Stimulated activated CD4-positive, alpha-beta T cell treated with anti-CD3 and anti-CD28 coated beads, Interleukin-15, amount 100 ng/mL, for 1 hour (primary cell): ENCODE measurements around the gene THSD4.
"Not testable (repeated sequence)": the region's sequence is repeated elsewhere in the genome, so short reads cannot be mapped to it uniquely, and the experiment has no call there.

Source experiments
- DNase-seq, 2 donors: peaks; one replicate each; pipeline ENCODE4 v3.0.0-alpha.2; 2020; ENCODE audit warnings: low read depth in 1 of 2, low spot score in 1 of 2

Gene THSD4

DNA sequence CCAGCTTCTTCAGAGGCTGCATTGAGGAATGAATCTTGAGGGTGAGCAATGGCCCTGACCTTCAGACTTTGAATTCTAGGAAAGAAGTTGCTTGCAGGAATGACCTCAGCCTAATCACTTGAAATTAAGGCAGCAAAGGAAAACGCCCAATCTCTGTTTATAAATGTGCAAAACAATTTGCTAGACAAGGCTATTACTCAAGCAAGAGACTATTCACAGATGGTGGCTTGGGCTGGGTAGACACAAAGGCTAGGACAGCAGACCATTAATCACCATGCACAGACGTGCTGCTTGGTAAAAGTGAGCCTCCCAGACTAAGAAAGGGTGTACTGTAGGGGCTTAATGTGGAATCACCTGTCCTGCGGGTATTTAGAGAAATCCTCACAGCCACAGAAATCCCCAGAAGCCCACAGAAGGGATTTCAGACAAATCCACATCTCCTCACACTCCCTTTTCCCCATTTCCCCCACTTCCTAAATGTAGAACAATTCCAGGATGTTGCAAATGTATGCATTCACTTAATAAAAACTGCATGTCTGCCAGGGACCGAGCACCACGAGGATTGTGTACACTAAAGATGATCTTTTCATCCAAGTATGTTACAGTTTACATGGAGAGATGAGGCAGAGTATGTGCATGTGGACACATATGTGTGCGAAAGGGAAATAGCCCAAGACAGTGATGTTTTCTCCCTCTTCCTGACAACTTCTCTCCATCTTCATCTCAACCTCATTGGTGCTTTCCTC lies 259.5 kb downstream of the THSD4 start:
- no peak for DNase-seq

DNA sequence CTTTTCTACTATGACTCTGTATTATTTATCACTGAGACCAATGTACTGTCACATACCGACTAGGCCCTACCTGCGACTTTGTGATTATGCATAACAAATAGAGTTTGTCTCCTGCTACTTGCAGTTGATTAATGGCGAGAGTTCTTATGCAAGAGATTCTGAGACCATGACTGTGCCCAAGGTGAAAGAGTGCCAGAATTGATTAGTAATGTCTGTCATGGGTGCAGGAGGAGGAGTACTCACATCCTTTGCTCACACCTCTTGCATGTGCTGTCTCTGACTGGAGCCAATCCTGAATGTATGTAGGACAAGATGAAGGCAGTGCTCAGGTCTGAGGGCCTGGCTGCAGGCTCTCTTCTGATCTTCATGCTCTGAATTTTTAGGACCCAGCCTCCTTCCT lies 260.7 kb downstream of the THSD4 start:
- DNase-seq: no peak

DNA sequence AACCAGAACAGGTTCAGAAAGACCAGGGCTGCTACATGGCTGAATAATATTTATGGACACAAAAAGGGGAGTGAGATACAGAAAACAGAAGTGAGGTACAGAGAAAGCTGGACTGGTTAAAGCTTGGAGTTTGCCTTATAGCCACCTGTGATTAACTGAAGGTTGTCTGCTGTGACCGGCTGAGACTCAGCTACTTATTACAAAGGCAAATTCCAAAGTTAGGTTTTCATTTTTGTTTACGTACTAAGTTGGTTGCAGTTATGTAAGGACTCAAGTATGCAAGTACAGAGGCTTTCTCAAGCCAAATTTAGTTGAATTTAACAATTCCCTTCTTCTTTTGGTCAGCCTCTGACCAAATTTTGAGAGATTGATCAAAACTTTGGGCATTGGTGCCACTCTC lies 264.6 kb downstream of the THSD4 start:
- DNase-seq: no peak

DNA sequence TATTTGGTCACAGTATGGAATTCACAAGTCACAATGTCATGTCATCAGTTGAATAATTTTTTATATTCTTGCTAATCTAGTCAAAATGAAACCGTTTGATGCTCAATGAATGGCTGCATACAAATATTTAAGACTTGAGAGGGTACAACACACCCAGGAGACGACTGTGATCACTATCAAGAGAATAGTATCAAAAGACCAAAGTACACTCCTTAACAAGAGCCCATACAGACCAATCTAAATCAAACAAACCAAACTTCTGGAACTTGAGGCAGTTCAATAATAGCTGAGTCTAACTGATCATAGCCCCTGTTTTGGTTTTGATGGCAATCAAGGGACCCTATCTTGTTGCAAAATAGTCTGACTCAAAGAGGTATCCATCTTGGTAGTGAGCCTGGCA lies 265.1 kb downstream of the THSD4 start:
- no peak for DNase-seq

DNA sequence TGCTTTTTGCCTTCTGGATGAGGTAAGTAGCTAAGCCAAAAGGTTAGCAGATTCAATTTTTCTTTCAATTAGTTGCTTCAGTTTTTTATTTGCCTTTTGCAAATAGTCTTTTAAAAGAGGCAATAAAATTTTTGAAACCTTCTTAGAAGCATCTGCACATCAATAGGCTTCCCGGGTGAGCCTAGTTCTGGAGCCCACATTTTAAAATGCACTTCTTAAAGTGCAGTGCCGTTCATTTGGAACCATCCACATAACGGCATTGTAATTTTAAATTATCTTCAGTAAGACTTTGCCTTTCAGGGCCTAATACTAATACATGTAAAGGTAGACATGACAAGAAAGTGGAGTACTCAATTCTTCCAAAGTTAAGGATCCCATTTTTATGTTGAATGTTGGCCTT lies 269.2 kb downstream of the THSD4 start:
- no peak for DNase-seq

DNA sequence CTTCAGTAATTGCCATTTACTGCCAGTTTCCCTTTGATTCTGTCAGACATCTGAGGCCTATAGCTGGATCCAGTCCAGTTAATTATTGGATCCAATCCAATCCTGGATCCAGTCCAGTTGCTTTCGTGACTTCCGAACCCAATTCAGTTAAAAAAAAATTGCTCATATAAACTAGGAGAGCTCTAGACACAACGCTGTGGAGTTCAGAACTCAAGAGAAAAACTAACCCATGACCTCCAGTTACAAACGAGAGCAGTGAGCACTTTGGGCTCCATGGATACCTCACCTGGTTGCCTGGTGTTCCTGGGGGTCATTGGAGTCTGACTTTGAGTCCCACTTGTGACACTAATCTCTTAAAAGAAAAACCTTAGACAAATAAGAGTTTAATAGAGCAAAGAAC lies 269.8 kb downstream of the THSD4 start:
- DNase-seq: no peak

DNA sequence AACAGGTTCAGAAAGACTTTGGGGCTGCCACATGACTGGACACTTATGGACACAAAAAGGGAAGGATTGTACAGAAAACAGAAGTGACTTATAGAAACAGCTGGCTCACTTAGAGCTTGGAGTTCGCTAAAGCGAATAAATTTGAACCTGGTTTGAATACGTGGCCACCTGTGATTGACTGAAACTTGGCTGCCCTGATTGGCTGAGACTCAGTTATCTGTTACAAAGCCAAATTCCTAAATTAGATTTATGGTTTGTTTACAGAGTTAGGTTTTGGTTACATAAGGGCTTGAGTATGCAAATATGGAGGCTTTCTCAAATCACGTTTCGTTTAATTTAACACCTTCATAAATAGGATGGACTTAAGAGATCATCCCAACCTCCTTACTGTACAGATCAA lies 270.2 kb downstream of the THSD4 start:
- no peak for DNase-seq

DNA sequence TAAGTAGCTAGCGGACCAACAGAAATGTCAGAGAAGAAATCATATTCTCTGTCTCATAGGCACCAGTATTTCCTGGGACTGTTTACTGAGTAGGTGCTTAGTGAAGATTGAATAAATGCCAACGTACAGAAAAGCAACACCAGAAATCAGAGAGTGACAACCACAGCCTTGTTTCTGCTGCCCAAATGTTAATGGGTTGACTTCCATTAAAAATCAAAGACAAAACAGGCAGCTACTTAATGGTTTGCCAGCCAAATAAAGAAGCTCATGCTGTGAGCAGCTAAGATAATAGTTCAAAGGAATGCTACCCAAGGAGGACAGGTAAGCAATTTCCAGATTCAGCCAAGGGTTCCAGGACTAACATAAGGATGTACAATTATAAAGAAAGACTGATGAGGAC lies 270.7 kb downstream of the THSD4 start:
- DNase-seq: no peak

DNA sequence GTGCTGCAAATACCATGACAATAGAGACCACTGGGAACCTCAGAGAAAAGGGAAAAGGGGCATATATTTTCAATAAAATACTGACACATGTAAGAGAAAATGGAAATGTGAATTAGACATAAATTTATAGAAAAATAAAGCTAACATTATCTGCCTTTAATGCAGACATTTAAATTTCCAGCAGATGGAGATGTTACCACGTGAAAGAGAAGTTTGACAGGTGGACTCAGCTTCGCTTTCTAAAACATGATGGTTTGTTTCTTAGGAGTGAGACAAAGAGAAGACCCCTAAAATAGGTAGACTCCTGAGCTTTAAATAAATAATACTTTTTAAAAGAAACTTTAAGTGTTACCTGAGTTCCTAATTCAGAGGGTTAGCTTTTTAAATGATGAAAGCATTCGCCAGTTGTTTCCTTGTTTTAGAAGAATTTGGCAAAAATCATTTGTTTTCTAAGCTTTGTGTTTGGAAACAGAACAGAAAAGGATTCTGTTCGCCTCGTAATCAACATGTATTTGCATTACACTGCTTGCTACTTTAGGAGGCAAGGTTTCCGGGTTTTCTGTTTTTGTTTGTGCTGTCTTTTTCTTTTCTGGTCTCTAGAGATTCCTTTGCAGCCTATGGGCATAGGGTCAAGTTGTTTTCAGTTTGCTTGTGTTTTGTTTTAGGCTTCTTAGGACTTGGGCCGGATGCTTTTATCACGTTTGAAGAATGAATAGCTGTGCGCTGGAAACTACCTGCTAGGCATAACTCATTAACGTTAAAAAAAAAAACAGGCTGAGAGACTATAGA lies 271.4 kb downstream of the THSD4 start:
- DNase-seq: no peak

DNA sequence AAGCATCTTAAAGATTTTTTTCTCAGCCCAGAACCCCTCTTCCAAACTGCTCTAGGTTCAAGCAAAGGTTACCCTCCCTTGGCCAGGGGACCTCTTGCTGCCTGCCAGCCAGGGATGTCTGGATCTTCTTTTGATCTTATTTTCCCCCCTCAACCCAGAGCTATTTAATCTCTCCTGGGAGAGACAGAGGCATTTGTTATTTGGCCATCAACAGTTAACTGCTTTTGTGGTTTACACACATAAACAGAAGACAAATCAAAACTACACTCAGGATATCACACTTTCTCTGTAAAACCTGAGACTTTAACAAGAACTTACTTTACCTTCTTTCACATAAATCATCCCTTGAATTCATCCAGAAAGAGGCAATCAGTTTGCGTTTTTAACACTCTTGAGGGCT lies 272.5 kb downstream of the THSD4 start:
- no peak for DNase-seq

DNA sequence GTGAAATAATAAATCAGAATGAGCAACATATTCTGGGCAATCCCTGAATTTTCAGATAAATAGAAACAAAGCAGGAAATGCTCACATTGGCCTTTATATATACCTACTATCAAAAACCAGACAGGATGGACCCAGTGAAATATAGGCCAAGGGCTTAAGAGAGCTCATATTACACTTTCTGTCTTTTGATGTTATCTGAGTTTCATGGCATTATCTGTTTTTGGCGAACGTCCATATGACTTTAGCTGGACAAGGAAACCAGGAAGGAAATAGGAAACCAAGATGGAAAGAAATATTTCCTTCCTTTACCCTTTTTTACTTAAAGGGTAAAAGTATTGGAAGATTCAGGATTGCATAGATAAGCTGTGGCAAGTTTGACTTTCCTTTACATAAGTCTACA lies 274.8 kb downstream of the THSD4 start:
- DNase-seq: no peak

DNA sequence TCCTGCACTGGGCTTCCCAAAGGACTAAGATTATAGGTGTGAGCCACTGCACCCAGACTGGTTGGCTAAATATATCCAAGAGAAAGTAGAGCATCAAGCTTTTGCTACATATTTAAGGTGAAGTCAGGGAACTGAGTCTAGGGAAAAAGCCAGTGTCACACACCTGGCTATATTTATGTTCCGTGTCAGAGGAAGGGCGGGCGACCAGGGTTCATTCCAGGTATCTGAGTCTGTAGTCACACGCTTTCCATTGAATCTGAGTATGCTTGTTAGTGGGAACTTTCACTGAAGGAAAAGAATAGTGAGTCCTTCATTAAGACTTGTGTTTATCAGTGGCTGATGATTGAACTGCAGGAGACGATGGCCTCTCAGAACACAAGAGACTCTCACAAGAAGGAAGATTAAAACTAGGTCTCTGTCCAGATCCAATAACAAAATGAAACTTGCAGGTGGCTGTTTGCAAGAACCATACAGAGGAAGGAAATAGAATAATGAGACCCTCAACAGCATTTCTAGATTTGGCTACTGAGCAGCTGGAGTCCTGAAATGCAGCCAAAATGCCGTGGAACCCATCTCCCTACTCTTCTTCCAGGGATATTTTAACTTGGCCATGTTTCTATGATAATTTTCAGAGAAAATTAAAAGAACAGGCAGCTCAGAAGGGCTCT lies 276.3 kb downstream of the THSD4 start:
- DNase-seq: no peak

DNA sequence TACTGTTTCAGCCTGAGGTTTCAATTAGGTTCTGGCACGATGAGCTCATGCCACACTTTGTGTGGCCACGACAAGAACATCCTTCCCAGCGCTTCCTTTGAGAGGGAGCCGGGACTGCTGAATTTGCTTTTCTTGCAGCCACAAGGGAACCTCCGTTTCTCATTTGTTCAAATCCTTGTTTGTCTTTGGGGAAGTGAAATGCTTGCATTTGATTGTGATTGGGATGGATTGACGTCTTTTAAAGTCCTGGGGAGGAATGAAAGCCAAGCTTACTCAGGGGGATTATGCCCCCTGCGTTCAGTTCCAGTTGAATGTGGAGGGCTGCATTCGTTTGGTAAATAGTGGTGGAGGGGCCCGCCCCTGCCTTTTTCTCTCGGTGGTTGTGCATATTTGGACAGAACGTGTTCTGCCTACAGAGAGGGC lies 277.6 kb downstream of the THSD4 start:
- DNase-seq: no peak

DNA sequence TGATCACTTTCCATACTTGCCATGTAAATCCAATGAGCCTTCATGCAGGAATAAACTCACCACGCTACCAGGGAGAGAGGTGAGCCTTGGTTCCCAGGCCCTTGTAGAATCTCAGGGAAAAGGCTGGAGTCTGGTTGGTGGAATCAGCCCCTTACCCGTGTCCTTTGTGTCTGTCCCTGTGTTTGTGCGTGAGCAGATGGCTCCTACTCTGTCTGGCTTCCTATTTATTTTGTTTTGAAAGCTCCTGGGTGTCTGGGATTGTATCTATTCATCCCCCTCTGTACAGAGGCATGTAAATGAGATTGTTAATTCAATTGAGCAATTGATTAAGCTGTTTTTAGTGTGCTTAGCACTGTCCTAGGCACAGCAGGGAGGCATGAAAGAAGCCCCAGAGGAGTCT lies 278.1 kb downstream of the THSD4 start:
- no peak for DNase-seq

DNA sequence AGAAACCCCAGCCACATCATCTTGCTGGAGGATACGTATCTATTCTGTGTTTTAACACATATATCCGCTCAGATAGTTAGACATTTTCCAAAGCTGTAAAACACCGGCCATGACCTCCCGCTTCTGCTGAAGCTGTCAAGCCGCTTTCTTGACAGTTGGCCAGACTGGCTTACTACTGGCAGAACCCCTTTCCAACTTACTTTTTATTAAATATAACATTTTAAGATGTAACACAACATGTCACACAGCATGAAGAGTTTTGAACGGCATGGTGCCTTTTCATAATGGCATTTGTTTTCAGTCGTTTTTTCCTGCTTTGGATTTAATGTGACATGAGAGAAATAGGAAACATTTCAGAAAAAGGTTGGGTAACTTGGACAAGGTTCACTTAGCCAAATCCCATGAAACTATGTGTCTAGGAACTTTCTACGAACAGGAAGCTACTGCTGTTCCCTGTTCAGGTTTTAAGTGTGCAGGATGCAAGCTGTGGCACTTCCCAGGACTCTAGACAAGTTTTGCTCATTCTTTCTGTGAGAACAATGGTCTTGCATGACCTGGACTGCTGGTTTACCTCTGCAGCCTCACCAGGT lies 281.4 kb downstream of the THSD4 start:
- DNase-seq: no peak

DNA sequence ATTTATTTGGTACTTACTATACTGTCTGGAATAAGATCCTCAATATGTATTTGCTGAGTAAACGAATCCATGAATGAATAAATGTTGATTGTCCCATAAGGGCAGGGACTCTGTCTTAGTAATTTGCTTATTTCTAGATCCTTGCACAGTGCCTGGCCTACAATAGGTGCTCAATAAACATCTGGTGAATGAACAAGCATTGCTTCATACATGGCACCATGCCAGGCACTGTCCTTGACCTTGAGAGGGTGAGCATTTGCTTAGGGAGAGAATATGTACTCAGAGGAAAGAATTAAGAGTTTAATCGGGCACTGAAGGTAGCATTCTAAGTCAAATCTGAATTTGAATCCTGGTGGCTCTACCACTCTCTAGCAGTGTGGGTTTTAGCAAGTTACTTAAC lies 282.1 kb downstream of the THSD4 start:
- no peak for DNase-seq

DNA sequence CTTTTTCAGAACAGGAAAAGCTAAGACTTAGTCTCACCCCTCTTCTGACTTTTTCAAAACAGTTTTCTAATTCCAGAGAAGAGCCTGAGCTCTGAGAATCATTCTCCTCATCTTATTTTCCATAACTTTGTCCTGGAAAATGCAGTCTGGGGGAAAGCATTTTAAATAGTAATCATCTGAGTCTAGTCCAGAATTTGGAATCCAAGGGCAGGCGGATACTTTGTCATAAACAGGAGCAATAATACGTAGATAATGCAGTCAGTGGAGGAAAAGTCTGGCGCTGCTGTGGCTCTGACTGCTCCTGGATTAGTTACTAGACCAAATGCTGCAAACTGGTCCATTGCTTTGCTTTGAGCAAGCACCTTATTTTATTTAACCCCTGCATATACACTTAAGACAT lies 285.0 kb downstream of the THSD4 start:
- DNase-seq: no peak

DNA sequence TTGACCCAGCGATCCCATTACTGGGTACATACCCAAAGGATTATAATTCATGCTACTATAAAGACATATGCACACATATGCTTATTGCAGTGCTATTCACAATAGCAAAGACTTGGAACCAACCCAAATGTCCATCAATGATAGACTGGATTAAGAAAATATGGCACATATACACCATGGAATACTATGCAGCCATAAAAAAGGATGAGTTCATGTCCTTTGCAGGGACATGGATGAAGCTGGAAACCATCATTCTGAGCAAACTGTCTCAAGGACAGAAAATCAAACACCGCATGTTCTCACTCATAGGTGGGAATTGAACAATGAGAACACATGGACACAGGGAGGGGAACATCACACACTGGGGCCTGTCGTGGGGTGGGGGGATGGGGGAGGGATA lies 286.5 kb downstream of the THSD4 start:
- not testable (repeated sequence) for DNase-seq

DNA sequence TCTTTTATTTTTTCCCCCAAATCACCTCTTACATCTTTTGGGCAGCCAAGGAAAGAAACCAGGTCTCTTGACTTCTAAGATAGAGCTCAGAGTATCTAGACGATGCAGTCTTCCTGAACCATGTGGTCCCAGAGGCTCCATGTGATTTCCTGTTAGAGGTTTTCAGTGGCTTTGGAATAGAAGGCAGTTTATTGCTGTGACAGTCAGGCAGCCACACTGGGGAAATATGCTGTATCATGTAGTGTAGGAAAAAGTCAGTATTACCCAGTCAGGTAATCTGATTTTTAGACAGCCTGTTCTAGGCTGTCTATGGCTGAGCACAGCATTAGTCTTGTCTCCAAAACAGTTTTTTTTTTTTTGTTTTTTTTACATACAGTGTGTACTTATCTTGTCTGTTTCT lies 294.3 kb downstream of the THSD4 start:
- DNase-seq: no peak

DNA sequence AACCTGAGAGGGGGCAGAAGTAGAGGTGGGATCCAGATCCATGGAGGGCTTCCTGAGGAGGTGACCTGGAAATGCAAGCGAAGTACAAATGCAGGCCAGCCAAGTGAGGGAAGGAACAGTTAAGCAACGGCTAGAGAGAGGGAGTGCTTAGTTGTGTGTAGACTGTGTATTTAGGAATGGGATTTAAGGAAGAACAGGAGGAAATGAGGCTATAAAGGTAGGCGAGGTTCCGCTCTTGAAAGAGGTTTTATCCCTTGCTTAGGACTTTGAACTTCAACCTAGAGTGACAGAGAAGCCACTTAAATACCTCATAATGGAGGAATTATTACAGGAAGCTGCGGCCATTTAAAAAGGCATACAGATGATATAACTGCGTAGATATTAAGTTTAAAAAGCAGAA lies 295.1 kb downstream of the THSD4 start:
- no peak for DNase-seq

DNA sequence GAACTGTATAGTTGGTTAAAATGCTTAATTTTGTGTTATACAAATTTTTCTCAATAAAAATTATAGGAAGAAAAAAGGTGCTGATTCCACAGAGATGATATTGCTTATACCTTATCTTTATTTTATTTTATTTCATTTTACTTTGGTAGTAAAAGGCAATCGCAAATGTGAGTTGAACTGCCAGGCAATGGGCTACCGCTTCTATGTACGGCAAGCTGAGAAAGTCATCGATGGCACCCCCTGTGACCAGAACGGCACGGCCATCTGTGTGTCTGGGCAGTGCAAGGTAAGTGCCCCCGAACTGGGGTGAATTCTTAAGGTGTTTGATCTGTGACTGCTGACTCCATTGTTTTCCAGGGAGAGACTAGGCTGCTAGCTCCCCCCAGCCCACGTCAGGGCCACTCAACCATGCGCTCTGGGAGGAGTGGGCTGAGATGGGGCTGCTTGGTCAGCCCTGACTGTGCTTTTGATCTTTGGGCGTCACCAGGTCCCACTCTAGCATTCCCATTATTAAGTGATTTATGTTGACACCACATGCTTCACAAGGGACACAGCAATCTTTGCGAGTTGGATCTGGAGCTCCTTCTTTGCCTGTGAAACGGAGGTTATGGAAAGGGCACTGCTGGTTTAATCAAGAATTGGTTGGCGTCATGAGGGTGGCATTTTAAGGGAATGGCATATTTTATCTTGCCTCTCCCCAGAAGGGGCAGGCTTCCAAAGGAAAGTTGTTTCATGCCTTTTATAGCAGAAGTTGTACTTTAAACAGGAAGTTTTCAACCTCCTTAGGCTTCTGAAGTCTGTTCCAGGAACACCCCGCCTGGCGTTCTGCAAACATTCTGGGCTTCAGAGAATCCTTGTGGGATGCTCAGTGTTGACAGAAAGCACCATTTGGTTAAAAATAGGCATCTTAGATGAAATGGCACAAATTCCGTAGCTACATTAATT lies 296.5 kb downstream of the THSD4 start:
- DNase-seq: no peak
